Lung (tissue), 12 donors: ENCODE data around the gene DSP. TPM values are rescaled to one million over a fixed set of nuclear protein-coding genes. Genes with fewer than 3 reads are reported as not detected.

Experiments used
- ATAC-seq: fragments of 200-7000 bp; cut with Tn5 transposase; one replicate; pipeline ENCODE4 v1.9.1; 2020; ENCODE audit warnings: moderate number of reproducible peaks; ENCODE audit not compliant: insufficient read depth, low FRiP score
- DNase-seq, 3 donors: peaks; one replicate each; pipeline ENCODE4 v3.0.0-alpha.2; 2013 to 2017
- H3K27ac ChIP-seq, 2 donors: one replicate each; pipeline ENCODE4 v1.5.1; 2013; ENCODE audit warnings: mild to moderate bottlenecking in 2 of 2, moderate library complexity in 2 of 2, control low read depth in 1 of 2, inconsistent platforms in 1 of 2, low read depth in 1 of 2, low read length in 1 of 2
- H3K27me3 ChIP-seq, 3 donors: one replicate each; pipeline ENCODE4 v1.5.1; 2013; ENCODE audit warnings: low read length in 2 of 3; ENCODE audit not compliant: control insufficient read depth in 3 of 3, insufficient read depth in 3 of 3
- H3K36me3 ChIP-seq, 4 donors: one replicate each; pipeline ENCODE4 v1.5.1; 2013; ENCODE audit warnings: low read length in 4 of 4, mild to moderate bottlenecking in 1 of 4, moderate library complexity in 1 of 4; ENCODE audit not compliant: control insufficient read depth in 4 of 4, insufficient read depth in 4 of 4
- H3K4me1 ChIP-seq, 5 donors: one replicate each; pipeline ENCODE4 v1.5.1; 2013; ENCODE audit warnings: low read length in 5 of 5, mild to moderate bottlenecking in 2 of 5, moderate library complexity in 1 of 5; ENCODE audit not compliant: control insufficient read depth in 5 of 5, insufficient read depth in 5 of 5
- H3K4me3 ChIP-seq: one replicate; pipeline ENCODE4 v1.5.1; 2013; ENCODE audit warnings: mild to moderate bottlenecking, control low read depth, moderate library complexity
- H3K9ac ChIP-seq, 2 donors: one replicate each; pipeline ENCODE4 v1.5.1; 2013; ENCODE audit warnings: low read length in 2 of 2, control low read depth in 1 of 2; ENCODE audit not compliant: insufficient read depth in 1 of 2
- H3K9me3 ChIP-seq, 4 donors: one replicate each; pipeline ENCODE4 v1.5.1; 2013; ENCODE audit warnings: low read length in 3 of 4, mild to moderate bottlenecking in 1 of 4, moderate library complexity in 1 of 4; ENCODE audit not compliant: control insufficient read depth in 4 of 4, insufficient read depth in 3 of 4
- WGBS, 2 donors: extraction: QIAGEN DNeasy Blood & Tissue Kit; methylation state at CpG; one replicate each; pipeline ENCODE4 v1.1.7; 2013; 5-methylcytosine and 5-hydroxymethylcytosine counted together
- polyA plus RNA-seq, 2 donors: library from polyadenylated mRNA; stranded (reverse); fragments of 200-250 nt; gene quantifications; one replicate each; pipeline ENCODE4 v1.2.1, GENCODE V29; 2013
- total RNA-seq, 2 donors: library from RNA; depleted of rRNA in 1 of 2; stranded (reverse); fragments of >200 nt in 1 of 2; gene quantifications; one replicate each; pipeline ENCODE4 v1.2.1, GENCODE V29; 2014 to 2021
- TF ChIP-seq, protein P1 (sequence below): IDR thresholded peaks from 2 replicates; pipeline ENCODE4 v1.5.1; 2012; ENCODE audit warnings: mild to moderate bottlenecking; ENCODE audit errors: control extremely low read depth, extremely low read depth
- donor health status: control.
- donor health status: control.
- donor health status: Bipolar disorder and iron deficiency.
- donor health status: healthy.
- donor health status: DM: yes; HTN: yes; CAD: no.

The DSP gene
- total and polyA plus RNA-seq, 4 donors, result 2.9 to 73.2 (median 19.4) TPM

DNA sequence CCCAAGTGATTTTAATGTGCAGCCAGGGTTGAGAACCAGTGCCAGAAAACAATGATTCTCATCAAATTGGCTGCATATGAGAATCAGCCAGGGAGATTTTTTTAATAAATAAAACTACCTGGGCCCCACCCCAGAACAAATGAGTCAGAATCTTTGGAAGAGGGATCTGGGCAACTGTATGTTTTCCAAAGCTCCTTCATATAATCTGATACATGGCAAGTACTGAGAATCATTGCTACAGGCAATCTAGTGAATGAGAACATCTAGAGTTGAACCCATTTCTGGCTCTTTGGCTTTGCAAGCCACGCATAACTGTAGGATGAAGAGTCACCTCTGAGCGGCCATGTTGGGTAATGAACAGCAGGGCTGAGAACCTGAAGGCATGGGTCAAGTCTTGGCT is 26.1 kb upstream of the DSP start:
- H3K27ac ChIP-seq, result no peak overlapping the region
- H3K27me3 ChIP-seq, result no peaks in the 10 kb centered on the region
- ATAC-seq (no peak), DNase-seq (no peak)
- TF ChIP-seq, protein P1, sequence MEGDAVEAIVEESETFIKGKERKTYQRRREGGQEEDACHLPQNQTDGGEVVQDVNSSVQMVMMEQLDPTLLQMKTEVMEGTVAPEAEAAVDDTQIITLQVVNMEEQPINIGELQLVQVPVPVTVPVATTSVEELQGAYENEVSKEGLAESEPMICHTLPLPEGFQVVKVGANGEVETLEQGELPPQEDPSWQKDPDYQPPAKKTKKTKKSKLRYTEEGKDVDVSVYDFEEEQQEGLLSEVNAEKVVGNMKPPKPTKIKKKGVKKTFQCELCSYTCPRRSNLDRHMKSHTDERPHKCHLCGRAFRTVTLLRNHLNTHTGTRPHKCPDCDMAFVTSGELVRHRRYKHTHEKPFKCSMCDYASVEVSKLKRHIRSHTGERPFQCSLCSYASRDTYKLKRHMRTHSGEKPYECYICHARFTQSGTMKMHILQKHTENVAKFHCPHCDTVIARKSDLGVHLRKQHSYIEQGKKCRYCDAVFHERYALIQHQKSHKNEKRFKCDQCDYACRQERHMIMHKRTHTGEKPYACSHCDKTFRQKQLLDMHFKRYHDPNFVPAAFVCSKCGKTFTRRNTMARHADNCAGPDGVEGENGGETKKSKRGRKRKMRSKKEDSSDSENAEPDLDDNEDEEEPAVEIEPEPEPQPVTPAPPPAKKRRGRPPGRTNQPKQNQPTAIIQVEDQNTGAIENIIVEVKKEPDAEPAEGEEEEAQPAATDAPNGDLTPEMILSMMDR, result no peak
- no peaks in the 10 kb centered on the region for H3K9me3 ChIP-seq
- no peaks in the 10 kb centered on the region for H3K4me1 ChIP-seq
- WGBS, 2 donors, result 90 to 95% methylated on average over 2 of the region's 2 CpGs
- no peaks in the 10 kb centered on the region for H3K36me3 ChIP-seq
- H3K9ac ChIP-seq, result no peak overlapping the region
- H3K4me3 ChIP-seq, result no peak overlapping the region

DNA sequence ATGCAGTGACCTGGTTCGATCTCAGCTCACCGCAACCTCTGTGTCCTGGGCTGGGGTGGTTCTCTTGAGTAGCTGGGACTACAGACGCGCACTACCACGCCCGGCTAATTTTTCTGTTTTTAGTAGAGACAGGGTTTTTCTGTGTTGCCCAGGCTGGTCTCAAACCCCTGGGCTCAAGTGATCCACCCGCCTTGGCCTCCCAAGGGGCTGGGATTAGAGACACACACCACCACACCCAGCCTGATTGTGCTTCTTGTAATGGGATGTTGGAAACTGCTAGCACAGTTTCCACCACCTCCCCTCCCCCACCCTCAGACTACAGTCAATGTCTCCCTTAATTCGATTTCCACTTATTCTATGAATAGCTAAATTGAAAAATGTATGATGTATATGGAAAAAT is 22.6 kb upstream of the DSP start:
- H3K4me3 ChIP-seq, result no peak overlapping the region
- H3K27ac ChIP-seq, result no peak overlapping the region
- no peaks in the 10 kb centered on the region for H3K9me3 ChIP-seq
- 88 to 92% methylated on average over 8 of the region's 8 CpGs for WGBS, 2 donors
- no peak for DNase-seq
- H3K36me3 ChIP-seq, result no peaks in the 10 kb centered on the region
- H3K27me3 ChIP-seq, result no peaks in the 10 kb centered on the region
- H3K4me1 ChIP-seq, result peaks cover 0 to 1% (median 0%) of the 10 kb centered on the region in 5 donors
- no peak for ATAC-seq
- TF ChIP-seq, protein P1, result no peak
- no peak overlapping the region for H3K9ac ChIP-seq

DNA sequence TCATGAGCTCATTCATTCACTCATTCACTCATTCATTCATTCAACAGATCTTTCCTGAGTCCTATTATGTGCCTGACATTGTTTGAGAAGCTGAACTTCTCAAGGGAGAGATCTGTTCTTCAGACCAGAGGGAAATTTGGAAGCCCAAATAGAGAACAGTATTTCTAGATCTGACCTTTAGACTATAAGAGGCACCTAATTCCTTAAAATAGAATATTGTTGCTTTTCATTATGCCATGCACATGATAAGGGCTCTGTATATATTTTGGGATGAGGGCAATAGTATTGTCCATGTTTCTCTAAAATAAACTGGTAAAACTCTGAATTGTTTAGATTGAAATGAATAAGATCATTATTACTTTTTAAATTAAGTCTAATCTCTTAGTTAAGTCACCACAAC is 18.6 kb upstream of the DSP start:
- Histone ChIP-seq H3K9ac (no peak overlapping the region), H3K4me1 (peaks cover 0 to 1% (median 0%) of the 10 kb centered on the region in 5 donors), H3K36me3 (no peaks in the 10 kb centered on the region), H3K9me3 (peaks cover 0 to 5% (median 0%) of the 10 kb centered on the region in 4 donors), H3K27me3 (peaks cover 0 to 6% (median 0%) of the 10 kb centered on the region in 3 donors), H3K4me3 (no peak overlapping the region), H3K27ac (no peak overlapping the region)
- DNase-seq (no peak), ATAC-seq (no peak)
- TF ChIP-seq, protein P1, result no peak

DNA sequence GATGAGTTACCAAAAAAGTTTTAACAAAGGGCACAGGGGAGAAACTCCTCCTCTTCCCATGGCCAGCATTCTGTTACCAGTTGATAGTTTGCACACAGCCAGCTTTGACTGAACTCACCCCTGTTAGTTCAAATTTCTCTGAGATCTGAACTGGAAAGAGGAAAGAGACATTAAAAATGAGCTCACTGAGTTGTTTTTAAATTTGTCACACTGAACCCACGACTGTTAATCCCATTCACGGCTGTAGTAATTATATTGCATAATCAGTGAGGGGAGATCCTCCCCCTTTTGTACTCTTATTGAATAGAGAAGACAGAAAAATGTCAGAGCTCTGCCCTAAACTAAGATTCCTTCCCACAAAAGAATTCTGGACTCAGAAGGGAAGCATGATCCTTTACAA is 17.5 kb upstream of the DSP start:
- WGBS, 2 donors, result 12 to 24% methylated on average over 2 of the region's 2 CpGs
- Histone ChIP-seq H3K27ac (no peak overlapping the region), H3K27me3 (peaks cover 0 to 6% (median 0%) of the 10 kb centered on the region in 3 donors), H3K36me3 (no peaks in the 10 kb centered on the region), H3K4me3 (no peak overlapping the region), H3K4me1 (peaks cover 0 to 1% (median 0%) of the 10 kb centered on the region in 5 donors), H3K9ac (no peak overlapping the region), H3K9me3 (peaks cover 0 to 5% (median 0%) of the 10 kb centered on the region in 4 donors)
- no peak for ATAC-seq
- DNase-seq, result no peak
- TF ChIP-seq, protein P1, result no peak
